BE2C (cell line): ENCODE results near the gene TCF4.

Experiments
- DNase-seq: peaks from one replicate; pipeline ENCODE4 v3.0.0-alpha.2; 2020
- H3K27me3 ChIP-seq: fragments of 250-450 bp; sonication (Bioruptor Pico); 2 replicates; pipeline ENCODE4 v1.5.1; 2020; ENCODE audit warnings: mild to moderate bottlenecking
- H3K36me3 ChIP-seq: fragments of 250-450 bp; sonication (Bioruptor Pico); 2 replicates; pipeline ENCODE4 v1.5.1; 2020; ENCODE audit warnings: mild to moderate bottlenecking
- H3K4me1 ChIP-seq: fragments of 250-450 bp; sonication (Bioruptor Pico); 2 replicates; pipeline ENCODE4 v1.5.1; 2020
- H3K4me3 ChIP-seq: 2 replicates; pipeline ENCODE4 v1.5.1; 2011; ENCODE audit warnings: low read depth, low read length
- H3K9me3 ChIP-seq: fragments of 250-450 bp; sonication (Bioruptor Pico); 2 replicates; pipeline ENCODE4 v1.5.1; 2020
- TF ChIP-seq, protein P1 (sequence below): IDR thresholded peaks from 2 replicates; pipeline ENCODE4 v1.5.1; 2012; ENCODE audit warnings: mild to moderate bottlenecking, low read depth, low read length

The TCF4 gene

DNA sequence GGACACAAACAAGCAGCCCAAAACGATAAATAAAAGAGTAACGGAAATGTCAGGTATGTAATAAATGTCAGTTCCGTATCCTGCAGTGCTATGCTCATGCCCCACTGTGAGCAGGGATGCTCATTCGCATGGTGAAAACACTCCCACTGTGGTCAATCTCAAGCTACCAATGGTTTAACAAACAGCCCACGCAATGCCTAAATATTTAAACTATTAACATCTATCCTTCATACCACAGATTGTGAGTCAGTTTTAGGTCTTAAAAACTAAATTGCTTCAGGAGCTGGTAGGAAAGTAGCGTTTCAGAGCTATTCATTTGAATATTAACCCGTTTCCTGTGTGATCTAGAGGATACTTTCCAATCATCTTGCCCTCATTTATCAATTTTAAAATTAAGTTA is 207.4 kb downstream of the TCF4 start:
- no peaks in the 10 kb centered on the region for H3K27me3 ChIP-seq
- 0 out of 2 replicates have a peak, but pooled peaks cover 2% of the 10 kb centered on the region for H3K36me3 ChIP-seq
- H3K9me3 ChIP-seq, result no peaks in the 10 kb centered on the region
- 0 out of 2 replicates have a peak, but pooled peaks cover 4% of the 10 kb centered on the region for H3K4me1 ChIP-seq
- H3K4me3 ChIP-seq, result no peak overlapping the region
- DNase-seq, result no peak
- TF ChIP-seq, protein P1, sequence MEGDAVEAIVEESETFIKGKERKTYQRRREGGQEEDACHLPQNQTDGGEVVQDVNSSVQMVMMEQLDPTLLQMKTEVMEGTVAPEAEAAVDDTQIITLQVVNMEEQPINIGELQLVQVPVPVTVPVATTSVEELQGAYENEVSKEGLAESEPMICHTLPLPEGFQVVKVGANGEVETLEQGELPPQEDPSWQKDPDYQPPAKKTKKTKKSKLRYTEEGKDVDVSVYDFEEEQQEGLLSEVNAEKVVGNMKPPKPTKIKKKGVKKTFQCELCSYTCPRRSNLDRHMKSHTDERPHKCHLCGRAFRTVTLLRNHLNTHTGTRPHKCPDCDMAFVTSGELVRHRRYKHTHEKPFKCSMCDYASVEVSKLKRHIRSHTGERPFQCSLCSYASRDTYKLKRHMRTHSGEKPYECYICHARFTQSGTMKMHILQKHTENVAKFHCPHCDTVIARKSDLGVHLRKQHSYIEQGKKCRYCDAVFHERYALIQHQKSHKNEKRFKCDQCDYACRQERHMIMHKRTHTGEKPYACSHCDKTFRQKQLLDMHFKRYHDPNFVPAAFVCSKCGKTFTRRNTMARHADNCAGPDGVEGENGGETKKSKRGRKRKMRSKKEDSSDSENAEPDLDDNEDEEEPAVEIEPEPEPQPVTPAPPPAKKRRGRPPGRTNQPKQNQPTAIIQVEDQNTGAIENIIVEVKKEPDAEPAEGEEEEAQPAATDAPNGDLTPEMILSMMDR, result no peak

GRCh38 chr18:55376387-55376786 is 211.6 kb downstream of the TCF4 start:
- TF ChIP-seq, protein P1, result no peak
- Histone ChIP-seq H3K4me1 (no peaks in the 10 kb centered on the region), H3K27me3 (no peaks in the 10 kb centered on the region), H3K4me3 (no peak overlapping the region), H3K9me3 (no peaks in the 10 kb centered on the region), H3K36me3 (no peaks in the 10 kb centered on the region)
- DNase-seq, result no peak

GRCh38 chr18:55375930-55376329 is 212.1 kb downstream of the TCF4 start:
- H3K36me3 ChIP-seq, result no peaks in the 10 kb centered on the region
- no peaks in the 10 kb centered on the region for H3K4me1 ChIP-seq
- H3K9me3 ChIP-seq, result no peaks in the 10 kb centered on the region
- TF ChIP-seq, protein P1, result no peak
- no peaks in the 10 kb centered on the region for H3K27me3 ChIP-seq
- DNase-seq, result no peak
- no peak overlapping the region for H3K4me3 ChIP-seq

DNA sequence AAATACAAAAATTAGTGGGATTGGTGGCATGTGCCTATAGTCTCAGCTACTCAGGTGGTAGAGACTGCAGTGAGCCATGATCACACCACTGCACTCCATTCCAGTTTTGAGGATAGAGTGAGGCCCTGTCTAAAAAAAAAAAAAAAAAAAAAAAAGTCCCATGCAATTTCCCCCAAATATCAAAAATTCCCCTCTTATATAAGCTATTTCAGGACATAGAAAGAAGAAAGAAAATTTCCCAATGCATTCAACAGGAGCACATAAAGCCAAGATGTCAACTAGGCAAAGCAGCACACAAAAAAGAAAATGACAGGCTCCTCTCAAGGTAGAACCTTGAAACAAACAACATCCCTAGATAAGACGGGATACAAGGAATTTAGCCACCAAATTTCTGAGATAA is 213.3 kb downstream of the TCF4 start:
- Histone ChIP-seq H3K4me1 (no peaks in the 10 kb centered on the region), H3K9me3 (no peaks in the 10 kb centered on the region), H3K27me3 (no peaks in the 10 kb centered on the region), H3K36me3 (no peaks in the 10 kb centered on the region), H3K4me3 (no peak overlapping the region)
- TF ChIP-seq, protein P1, result no peak
- DNase-seq, result no peak

DNA sequence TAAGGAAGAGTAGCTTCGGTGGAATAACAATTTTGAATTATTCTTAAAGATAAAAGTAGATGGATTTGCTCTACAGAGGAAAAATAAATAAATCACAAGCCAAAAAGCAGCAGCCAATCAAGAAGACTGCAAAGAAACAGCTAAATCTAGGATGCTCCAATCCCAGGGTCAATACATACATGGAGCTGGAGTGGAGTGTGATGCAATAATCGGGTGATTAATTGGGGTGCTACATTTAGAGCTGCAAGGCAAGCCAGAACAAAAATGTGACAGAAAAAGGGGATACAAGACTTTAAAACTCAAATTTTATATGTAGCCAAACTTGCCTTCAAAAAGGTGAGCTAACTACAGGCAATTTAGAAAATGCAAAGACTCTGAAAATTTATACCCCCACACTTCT is 215.8 kb downstream of the TCF4 start:
- H3K9me3 ChIP-seq, result no peaks in the 10 kb centered on the region
- no peak overlapping the region for H3K4me3 ChIP-seq
- no peak for DNase-seq
- H3K36me3 ChIP-seq, result no peaks in the 10 kb centered on the region
- TF ChIP-seq, protein P1, result no peak
- no peaks in the 10 kb centered on the region for H3K4me1 ChIP-seq
- H3K27me3 ChIP-seq, result no peaks in the 10 kb centered on the region

GRCh38 chr18:55370936-55371335 is 217.1 kb downstream of the TCF4 start:
- no peak overlapping the region for H3K4me3 ChIP-seq
- TF ChIP-seq, protein P1, result no peak
- no peaks in the 10 kb centered on the region for H3K9me3 ChIP-seq
- no peaks in the 10 kb centered on the region for H3K36me3 ChIP-seq
- no peak for DNase-seq
- no peaks in the 10 kb centered on the region for H3K27me3 ChIP-seq
- no peaks in the 10 kb centered on the region for H3K4me1 ChIP-seq
